Right lobe of liver (tissue), 6 donors: Measurements from ENCODE around the gene OAS1. TPM values are rescaled to one million over a fixed set of nuclear protein-coding genes. Genes with fewer than 3 reads are reported as not detected.

Experiments used
- ATAC-seq, 4 donors: fragments of 200-7000 bp; cut with Tn5 transposase; one replicate each; pipeline ENCODE4 v1.9.1; 2020; ENCODE audit warnings: mild to moderate bottlenecking in 4 of 4, moderate library complexity in 4 of 4
- DNase-seq, 3 donors: peaks; one replicate each; pipeline ENCODE4 v3.0.0-alpha.2; 2020
- H3K27ac ChIP-seq, 3 donors: fragments of 200-600 bp; one replicate each; pipeline ENCODE4 v1.8.0; 2022
- H3K27me3 ChIP-seq, 2 donors: fragments of 200-600 bp; one replicate each; pipeline ENCODE4 v1.8.0; 2022
- H3K36me3 ChIP-seq, 4 donors: fragments of 200-600 bp; sonication (generic) in 1 of 4; one replicate each; pipeline versions ENCODE4 v1.5.1 to v1.8.0; 2017 to 2022; ENCODE audit warnings: control low read depth in 1 of 4
- H3K4me1 ChIP-seq, 4 donors: fragments of 200-600 bp; sonication (generic) in 1 of 4; one replicate each; pipeline versions ENCODE4 v1.5.1 to v1.8.0; 2017 to 2022; ENCODE audit warnings: control low read depth in 1 of 4
- H3K4me3 ChIP-seq, 3 donors: fragments of 200-600 bp; one replicate each; pipeline ENCODE4 v1.8.0; 2022
- H3K9me3 ChIP-seq, 4 donors: fragments of 200-600 bp; sonication (generic) in 1 of 4; one replicate each; pipeline versions ENCODE4 v1.5.1 to v1.8.0; 2017 to 2022; ENCODE audit warnings: control low read depth in 1 of 4
- CTCF ChIP-seq, 4 donors: fragments of 200-600 bp in 3 of 4; fragments of 450-650 bp in 1 of 4; IDR thresholded peaks; one replicate each; pipeline versions ENCODE4 v1.5.1 to v1.8.0; 2016 to 2022; ENCODE audit warnings: antibody characterized with exemption in 4 of 4, mild to moderate bottlenecking in 2 of 4
- POLR2A ChIP-seq: fragments of 450-650 bp; IDR thresholded peaks from one replicate; pipeline ENCODE4 v1.6.1; 2017; ENCODE audit warnings: antibody characterized with exemption, mild to moderate bottlenecking
- WGBS: methylation state at CpG from one replicate; pipeline ENCODE4 v1.1.6; 2018; ENCODE audit warnings: low coverage, low lambda C conversion rate; ENCODE audit not compliant: insufficient coverage; ENCODE audit errors: missing lambda C conversion rate; 5-methylcytosine and 5-hydroxymethylcytosine counted together
- intact Hi-C, 2 donors: fragments of 100-400 bp; cut with DNase I; formaldehyde crosslinking; loops; one replicate each; pipeline versions ENCODE4 v1.11.2 to v1.14.1; 2022
- total RNA-seq, 6 experiments: library from RNA; depleted of rRNA in 2 of 6; stranded (reverse); fragments of >200 nt in 2 of 6; fragmentation: NEBNext Ultra II Directional in 3 of 6; extraction: Animal tissue kit (Norgen Biotek cat#: 25700) in 3 of 6; gene quantifications; one replicate each; pipeline versions ENCODE4 v1.1.0 to v1.2.4, GENCODE V29; 2016 to 2023
- donor health status: DM: no; HTN: yes; CAD: no.
- donor health status: DM: no; HTN: no; CAD: no.
- donor health status: DM: no; HTN: no; CAD: no.
- donor health status: DM: no; HTN: yes; CAD: no.
- donor health status: DM: no; HTN: yes; CAD: no.

The OAS1 gene
- total RNA-seq, 6 experiments from 2014 or later, result 19.2 to 23.0 (median 22.5) TPM

GRCh38 chr12:112891093-112892024, 15.4 kb upstream of the OAS1 start:
- TF ChIP-seq CTCF (IDR thresholded peaks at IDR 0.05) (no peak), POLR2A (no peak)
- DNase-seq (no peak), ATAC-seq (no peak)
- H3K27me3 ChIP-seq, result no peaks in the 10 kb centered on the region
- no peaks in the 10 kb centered on the region for H3K9me3 ChIP-seq
- intact Hi-C loops, result no loop called here
- WGBS, result 66% methylated on average over 5 of the region's 6 CpGs
- no peak overlapping the region for H3K4me3 ChIP-seq
- no peaks in the 10 kb centered on the region for H3K36me3 ChIP-seq
- H3K27ac ChIP-seq, result no peak overlapping the region
- no peaks in the 10 kb centered on the region for H3K4me1 ChIP-seq

GRCh38 chr12:112892856-112893255, 13.9 kb upstream of the OAS1 start:
- intact Hi-C loops, result no loop called here
- peak in 2 of 4 donors; percentile 33 to 57 for ATAC-seq
- WGBS, result 30% methylated on average over 2 of the region's 2 CpGs
- H3K36me3 ChIP-seq, result no peaks in the 10 kb centered on the region
- H3K27ac ChIP-seq, result no peak overlapping the region
- no peaks in the 10 kb centered on the region for H3K27me3 ChIP-seq
- TF ChIP-seq CTCF (IDR thresholded peaks at IDR 0.05) (no peak), POLR2A (no peak)
- DNase-seq, result no peak
- no peaks in the 10 kb centered on the region for H3K9me3 ChIP-seq
- H3K4me1 ChIP-seq, result no peaks in the 10 kb centered on the region
- no peak overlapping the region for H3K4me3 ChIP-seq

- ATAC-seq (peak in 1 of 4 donors; percentile 32), DNase-seq (no peak)
- intact Hi-C loops, result no loop called here
- Histone ChIP-seq H3K4me3 (no peak overlapping the region), H3K27ac (no peak overlapping the region), H3K9me3 (no peaks in the 10 kb centered on the region), H3K27me3 (no peaks in the 10 kb centered on the region), H3K36me3 (no peaks in the 10 kb centered on the region), H3K4me1 (no peaks in the 10 kb centered on the region)
- no peak for TF ChIP-seq POLR2A
- no peak for TF ChIP-seq CTCF (IDR thresholded peaks at IDR 0.05)
These were observed 12.6 kb upstream of the OAS1 start for GRCh38 chr12:112894128-112894527.

- Histone ChIP-seq H3K27me3 (no peaks in the 10 kb centered on the region), H3K4me1 (peaks cover 0 to 13% (median 6%) of the 10 kb centered on the region in 4 donors), H3K36me3 (no peaks in the 10 kb centered on the region), H3K4me3 (no peak overlapping the region), H3K9me3 (no peaks in the 10 kb centered on the region), H3K27ac (no peak overlapping the region)
- intact Hi-C loops, result no loop called here
- no peak for DNase-seq
- TF ChIP-seq POLR2A (no peak), CTCF (IDR thresholded peaks at IDR 0.05) (no peak)
- ATAC-seq, result no peak
- WGBS, result 65% methylated on average over 5 of the region's 6 CpGs
These were observed 8.4 kb upstream of the OAS1 start for GRCh38 chr12:112898380-112898779.
